Karpas-422 (cell line): Measurements from ENCODE around the gene TBC1D16. TPM values are rescaled to one million over a fixed set of nuclear protein-coding genes. Genes with fewer than 3 reads are reported as not detected.

ENCODE experiments used
- DNase-seq: peaks from one replicate; pipeline ENCODE4 v3.0.0-alpha.2; 2015
- H2AFZ ChIP-seq: fragments of 200-600 bp; sonication (generic); 2 replicates; pipeline ENCODE4 v1.6.1; 2014; ENCODE audit warnings: antibody characterized with exemption, low read length, mixed read lengths
- H3K27ac ChIP-seq: fragments of 200-600 bp; sonication (generic); 2 replicates; pipeline ENCODE4 v1.5.1; 2014; ENCODE audit warnings: mild to moderate bottlenecking, low read length, moderate library complexity
- H3K27me3 ChIP-seq: fragments of 200-600 bp; sonication (generic); 2 replicates; pipeline ENCODE4 v1.6.1; 2014; ENCODE audit warnings: low read length, mixed read lengths
- H3K36me3 ChIP-seq: fragments of 200-600 bp; sonication (generic); 2 replicates; pipeline ENCODE4 v1.6.1; 2014; ENCODE audit warnings: low read length, mixed read lengths; ENCODE audit not compliant: insufficient read depth
- H3K4me1 ChIP-seq: fragments of 200-600 bp; sonication (generic); 2 replicates; pipeline ENCODE4 v1.6.1; 2014; ENCODE audit warnings: mild to moderate bottlenecking, low read length, mixed read lengths
- H3K4me2 ChIP-seq: fragments of 200-600 bp; sonication (generic); 2 replicates; pipeline ENCODE4 v1.6.1; 2014; ENCODE audit warnings: low read length, low read depth, mild to moderate bottlenecking; ENCODE audit not compliant: poor library complexity, severe bottlenecking
- H3K4me3 ChIP-seq: fragments of 200-600 bp; sonication (generic); 2 replicates; pipeline ENCODE4 v1.5.1; 2014; ENCODE audit warnings: mild to moderate bottlenecking, antibody characterized with exemption, low read length, mixed read lengths
- H3K79me2 ChIP-seq: fragments of 200-600 bp; sonication (generic); 2 replicates; pipeline ENCODE4 v1.6.1; 2014; ENCODE audit warnings: mild to moderate bottlenecking, low read length, mixed read lengths
- H3K9ac ChIP-seq: fragments of 200-600 bp; sonication (generic); 2 replicates; pipeline ENCODE4 v1.6.0; 2014; ENCODE audit warnings: low read length
- H3K9me2 ChIP-seq: fragments of 200-600 bp; sonication (generic), shearing (Covaris generic); replicated peaks from 2 replicates; pipeline ENCODE4 v1.6.0; 2014; ENCODE audit warnings: mild to moderate bottlenecking, low read length, moderate library complexity; ENCODE audit not compliant: insufficient read depth
- H3K9me3 ChIP-seq: fragments of 300-700, 200-600 bp; sonication (generic); 2 replicates; pipeline ENCODE4 v1.6.1; 2014; ENCODE audit warnings: low read length, mixed read lengths
- H4K20me1 ChIP-seq: fragments of 200-600 bp; sonication (generic); 2 replicates; pipeline ENCODE4 v1.6.1; 2014; ENCODE audit warnings: mild to moderate bottlenecking, antibody characterized with exemption, low read length, low read depth; ENCODE audit not compliant: insufficient read depth
- total RNA-seq: library from RNA; depleted of rRNA; stranded (reverse); fragments of >200 nt; shearing (Covaris generic); gene quantifications from 2 replicates; pipeline ENCODE4 v1.2.3, GENCODE V29; 2014; ENCODE audit warnings: low replicate concordance

Gene TBC1D16
- total RNA-seq, 1 experiment from 2014 or later = 0.22 TPM

DNA sequence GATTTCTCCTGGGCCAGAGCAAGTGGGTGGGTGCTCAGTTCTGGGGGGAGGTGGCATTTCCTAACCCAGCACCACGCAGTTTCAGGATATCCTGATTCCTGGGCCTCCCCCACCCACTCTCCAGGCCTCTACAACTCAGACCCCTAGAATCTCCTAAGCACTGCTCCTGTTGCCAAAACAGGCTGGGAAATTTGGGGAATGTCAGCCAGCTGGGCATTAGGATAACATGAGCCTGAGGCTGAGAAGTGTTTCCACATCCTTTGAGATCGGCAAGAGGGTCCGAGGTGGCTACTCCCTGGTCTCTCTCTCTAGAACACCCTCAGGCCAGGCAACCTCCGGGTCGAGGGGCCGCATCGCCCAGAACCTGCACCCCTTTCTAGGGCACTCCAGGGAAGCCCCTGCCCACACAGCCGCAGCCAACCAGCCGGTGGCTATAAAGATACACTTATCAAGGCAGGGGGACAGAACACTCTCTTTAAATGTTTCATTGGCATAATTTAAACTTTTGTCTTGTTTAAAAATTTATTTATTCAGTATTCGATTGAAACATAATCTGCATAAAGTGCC is 23.6 kb downstream of the TBC1D16 start:
- Histone ChIP-seq H3K27me3 (no peaks in the 10 kb centered on the region), H3K4me3 (no peak overlapping the region), H3K27ac (no peak overlapping the region), H3K4me2 (no peak overlapping the region), H2AFZ (no peak overlapping the region), H3K79me2 (no peaks in the 10 kb centered on the region), H3K9ac (no peak overlapping the region), H3K9me3 (no peaks in the 10 kb centered on the region), H4K20me1 (no peaks in the 10 kb centered on the region), H3K4me1 (no peaks in the 10 kb centered on the region), H3K36me3 (no peaks in the 10 kb centered on the region), H3K9me2 (no peaks in the 10 kb centered on the region)
- no peak for DNase-seq

DNA sequence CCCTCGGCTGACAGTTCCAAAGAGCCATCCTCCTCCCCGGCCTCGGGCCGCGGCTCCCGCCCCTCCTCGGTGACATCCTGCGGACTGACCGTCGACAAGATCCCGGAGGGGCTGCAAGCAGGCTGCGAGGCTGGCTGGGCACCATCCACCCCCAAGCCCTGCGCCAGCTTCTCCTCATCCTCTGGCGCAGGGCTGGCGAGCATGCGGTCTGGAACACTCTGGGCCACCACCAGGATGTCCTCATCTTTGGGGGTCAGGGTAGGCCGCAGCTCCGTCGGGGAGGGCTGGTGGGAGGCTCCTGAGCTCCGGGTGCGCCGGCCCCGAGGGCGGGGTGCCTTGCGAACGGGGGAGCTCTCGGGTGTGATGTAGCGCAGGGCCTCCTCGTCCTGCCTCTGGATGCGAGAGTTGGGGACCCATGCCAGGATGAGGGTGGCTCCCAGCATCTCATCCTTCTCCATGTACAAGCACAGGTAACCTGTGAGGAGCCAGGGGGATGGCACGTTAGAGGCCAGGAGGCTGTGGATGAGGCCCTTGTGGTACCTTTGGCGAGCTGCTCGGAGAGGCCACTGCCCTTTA is 25.3 kb downstream of the TBC1D16 start:
- H3K27me3 ChIP-seq = no peaks in the 10 kb centered on the region
- H3K79me2 ChIP-seq = no peaks in the 10 kb centered on the region
- H3K27ac ChIP-seq = no peak overlapping the region
- H3K36me3 ChIP-seq = no peaks in the 10 kb centered on the region
- H3K4me3 ChIP-seq = no peak overlapping the region
- H3K9me3 ChIP-seq = no peaks in the 10 kb centered on the region
- no peak overlapping the region for H3K9ac ChIP-seq
- H3K4me2 ChIP-seq = no peak overlapping the region
- no peaks in the 10 kb centered on the region for H3K9me2 ChIP-seq
- H3K4me1 ChIP-seq = no peaks in the 10 kb centered on the region
- no peak for DNase-seq
- H4K20me1 ChIP-seq = no peaks in the 10 kb centered on the region
- no peak overlapping the region for H2AFZ ChIP-seq

- DNase-seq = no peak
- Histone ChIP-seq H3K4me3 (no peak overlapping the region), H3K4me2 (no peak overlapping the region), H3K9me2 (no peaks in the 10 kb centered on the region), H3K4me1 (no peaks in the 10 kb centered on the region), H3K27ac (no peak overlapping the region), H3K79me2 (no peaks in the 10 kb centered on the region), H3K27me3 (no peaks in the 10 kb centered on the region), H4K20me1 (no peaks in the 10 kb centered on the region), H3K36me3 (no peaks in the 10 kb centered on the region), H2AFZ (no peak overlapping the region), H3K9me3 (no peaks in the 10 kb centered on the region), H3K9ac (no peak overlapping the region)
Observed at GRCh38 chr17:80009391-80010282, 26.0 kb downstream of the TBC1D16 start.

DNA sequence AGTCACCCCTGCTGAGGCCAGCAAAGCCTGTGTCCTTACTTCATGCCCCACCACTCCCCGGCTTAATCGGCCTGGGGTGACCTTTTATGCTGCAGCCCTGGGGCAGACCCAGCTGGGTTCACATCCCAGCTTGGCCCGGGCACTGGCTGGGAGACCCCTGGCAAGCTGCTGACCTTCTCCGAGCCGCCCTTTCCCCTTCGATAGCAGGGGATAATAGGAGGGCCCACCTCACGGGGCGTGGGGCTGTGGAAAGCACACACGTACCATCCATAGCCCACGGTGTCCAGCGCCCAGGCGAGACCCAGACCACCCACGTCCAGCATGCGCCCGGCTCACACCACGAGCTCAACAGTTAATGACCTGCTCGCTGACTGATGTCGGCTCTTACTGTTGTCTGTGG is 26.8 kb downstream of the TBC1D16 start:
- DNase-seq = no peak
- H3K36me3 ChIP-seq = no peaks in the 10 kb centered on the region
- H3K9me2 ChIP-seq = no peaks in the 10 kb centered on the region
- no peak overlapping the region for H3K4me3 ChIP-seq
- no peak overlapping the region for H3K9ac ChIP-seq
- no peaks in the 10 kb centered on the region for H3K27me3 ChIP-seq
- H3K9me3 ChIP-seq = no peaks in the 10 kb centered on the region
- no peak overlapping the region for H3K27ac ChIP-seq
- H3K4me1 ChIP-seq = no peaks in the 10 kb centered on the region
- H4K20me1 ChIP-seq = no peaks in the 10 kb centered on the region
- no peaks in the 10 kb centered on the region for H3K79me2 ChIP-seq
- H3K4me2 ChIP-seq = no peak overlapping the region
- H2AFZ ChIP-seq = no peak overlapping the region

GRCh38 chr17:80008383-80008840 is 27.3 kb downstream of the TBC1D16 start:
- no peak overlapping the region for H2AFZ ChIP-seq
- no peak overlapping the region for H3K4me2 ChIP-seq
- no peaks in the 10 kb centered on the region for H3K4me1 ChIP-seq
- no peak overlapping the region for H3K27ac ChIP-seq
- H3K9ac ChIP-seq = no peak overlapping the region
- no peaks in the 10 kb centered on the region for H4K20me1 ChIP-seq
- no peaks in the 10 kb centered on the region for H3K9me3 ChIP-seq
- H3K9me2 ChIP-seq = no peaks in the 10 kb centered on the region
- no peaks in the 10 kb centered on the region for H3K36me3 ChIP-seq
- H3K79me2 ChIP-seq = no peaks in the 10 kb centered on the region
- DNase-seq = peak; percentile 92
- no peak overlapping the region for H3K4me3 ChIP-seq
- H3K27me3 ChIP-seq = no peaks in the 10 kb centered on the region

GRCh38 chr17:80007939-80008338 is 27.7 kb downstream of the TBC1D16 start:
- no peak overlapping the region for H3K4me2 ChIP-seq
- no peaks in the 10 kb centered on the region for H4K20me1 ChIP-seq
- no peaks in the 10 kb centered on the region for H3K36me3 ChIP-seq
- no peaks in the 10 kb centered on the region for H3K4me1 ChIP-seq
- no peaks in the 10 kb centered on the region for H3K27me3 ChIP-seq
- no peak overlapping the region for H2AFZ ChIP-seq
- no peak overlapping the region for H3K4me3 ChIP-seq
- no peaks in the 10 kb centered on the region for H3K9me2 ChIP-seq
- H3K27ac ChIP-seq = no peak overlapping the region
- H3K9ac ChIP-seq = no peak overlapping the region
- no peak for DNase-seq
- no peaks in the 10 kb centered on the region for H3K9me3 ChIP-seq
- no peaks in the 10 kb centered on the region for H3K79me2 ChIP-seq

DNA sequence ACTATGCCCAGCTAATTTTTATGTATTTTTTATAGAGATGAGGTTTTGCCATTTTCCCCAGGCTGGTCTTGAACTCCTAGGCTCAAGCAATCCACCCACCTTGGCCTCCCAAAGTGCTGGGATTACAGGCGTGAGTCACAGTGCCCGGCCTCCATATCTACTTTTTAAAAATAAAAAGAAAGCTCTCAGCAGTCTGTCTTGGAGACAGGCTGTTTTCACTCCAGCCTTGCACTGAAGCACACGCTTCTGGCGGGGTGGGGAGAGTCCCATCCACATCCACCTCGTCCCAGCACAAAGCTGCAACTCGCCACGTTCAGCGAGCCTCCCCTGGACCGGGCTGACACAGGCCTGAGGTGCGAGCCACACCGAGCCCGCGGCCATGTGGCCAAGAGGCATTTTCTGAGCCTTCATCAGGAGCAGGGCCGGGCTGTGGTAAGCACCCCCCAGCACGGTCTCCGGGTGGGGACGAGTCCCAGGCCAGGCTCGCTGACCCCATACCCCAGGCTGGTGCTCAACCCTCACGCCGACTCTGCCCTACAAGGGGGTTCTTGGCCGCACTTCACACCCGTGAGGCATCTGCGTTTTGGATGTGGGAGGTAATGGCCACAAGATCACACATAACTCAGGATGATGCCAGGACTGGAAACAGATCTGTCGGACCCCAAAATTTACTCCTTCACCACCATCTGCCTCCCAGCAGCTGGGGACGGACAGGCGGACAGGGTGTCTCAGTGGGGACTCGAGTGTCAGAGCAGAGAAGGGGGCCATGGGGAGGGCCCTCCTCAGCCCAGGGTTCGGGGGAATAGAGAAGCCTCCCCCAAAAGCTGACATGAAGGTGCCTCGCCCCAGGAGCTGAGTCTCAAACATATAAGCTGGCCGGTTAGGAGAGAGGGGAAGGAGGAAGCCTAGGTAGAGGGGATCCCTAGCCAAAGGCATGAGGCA is 28.6 kb downstream of the TBC1D16 start:
- Histone ChIP-seq H3K9ac (no peak overlapping the region), H3K9me3 (no peaks in the 10 kb centered on the region), H3K79me2 (no peaks in the 10 kb centered on the region), H3K9me2 (no peaks in the 10 kb centered on the region), H4K20me1 (no peaks in the 10 kb centered on the region), H3K4me2 (no peak overlapping the region), H3K27ac (no peak overlapping the region), H2AFZ (no peak overlapping the region), H3K4me3 (no peak overlapping the region), H3K36me3 (no peaks in the 10 kb centered on the region), H3K4me1 (no peaks in the 10 kb centered on the region), H3K27me3 (no peaks in the 10 kb centered on the region)
- DNase-seq = no peak
